Stimulated activated CD4-positive, alpha-beta T cell treated with anti-CD3 and anti-CD28 coated beads, Interleukin-4, amount 100 ng/mL, for 48 hours (primary cell): Measurements from ENCODE around the gene CRYBA4.

ENCODE experiments used
- DNase-seq, 2 donors: peaks; one replicate each; pipeline ENCODE4 v3.0.0-alpha.2; 2020; ENCODE audit warnings: low read depth in 2 of 2

CRYBA4 gene

GRCh38 chr22:26621663-26622062 is at the start of gene CRYBA4:
Gene CRYBA4 (plus strand): TSS chr22:26621963. CDS start chr22:26622597, 634 bp downstream.
- DNase-seq: no peak

- no peak for DNase-seq
Observed at GRCh38 chr22:26573026-26573662, 48.6 kb upstream of the CRYBA4 start.

- no peak for DNase-seq
Observed at GRCh38 chr22:26574001-26574723, 47.6 kb upstream of the CRYBA4 start.

- DNase-seq: no peak
Observed at GRCh38 chr22:26576026-26576680, 45.6 kb upstream of the CRYBA4 start.

GRCh38 chr22:26577081-26577480 is 44.7 kb upstream of the CRYBA4 start:
- no peak for DNase-seq

GRCh38 chr22:26579331-26579886 is 42.4 kb upstream of the CRYBA4 start:
- peak in 1 of 2 donors; percentile 39 for DNase-seq

- DNase-seq: no peak
Observed at GRCh38 chr22:26580240-26580962, 41.4 kb upstream of the CRYBA4 start.

GRCh38 chr22:26581026-26581425 is 40.7 kb upstream of the CRYBA4 start:
- DNase-seq: no peak

GRCh38 chr22:26581633-26582168 is 40.1 kb upstream of the CRYBA4 start:
- DNase-seq: no peak

- no peak for DNase-seq
Observed at GRCh38 chr22:26584010-26584409, 37.8 kb upstream of the CRYBA4 start.

GRCh38 chr22:26585104-26585790 is 36.5 kb upstream of the CRYBA4 start:
- no peak for DNase-seq

GRCh38 chr22:26586556-26587325 is 35.0 kb upstream of the CRYBA4 start:
- no peak for DNase-seq

- DNase-seq: no peak
Observed at GRCh38 chr22:26587991-26588613, 33.7 kb upstream of the CRYBA4 start.

GRCh38 chr22:26588729-26589366 is 32.9 kb upstream of the CRYBA4 start:
- DNase-seq: no peak

GRCh38 chr22:26589367-26589844 is 32.4 kb upstream of the CRYBA4 start:
- peak in 1 of 2 donors; percentile 24 for DNase-seq

GRCh38 chr22:26589845-26590736 is 31.7 kb upstream of the CRYBA4 start, which contains the start of gene TPST2:
Gene TPST2 (minus strand): TSS chr22:26590132. CDS start chr22:26541630, 48,502 bp downstream.
- DNase-seq: peak; percentile 59 to 72

- no peak for DNase-seq
Observed at GRCh38 chr22:26592421-26592891, 29.3 kb upstream of the CRYBA4 start.

GRCh38 chr22:26593763-26594162 is 28.0 kb upstream of the CRYBA4 start:
- DNase-seq: no peak
